OCI-LY1 (cell line): ENCODE measurements around the gene RPL9.

Source experiments
- H2AFZ ChIP-seq: fragments of 200-600 bp; sonication (generic), shearing (Covaris generic); 2 replicates; pipeline ENCODE4 v1.6.0; 2014; ENCODE audit warnings: antibody characterized with exemption, mild to moderate bottlenecking, low read length
- H3F3A ChIP-seq: fragments of 200-600 bp; sonication (generic), shearing (Covaris generic); 2 replicates; pipeline ENCODE4 v1.6.0; 2014; ENCODE audit warnings: mild to moderate bottlenecking, antibody characterized with exemption, low read length, moderate library complexity; ENCODE audit not compliant: insufficient read depth
- H3K27ac ChIP-seq: fragments of 200-600 bp; sonication (generic); 2 replicates; pipeline ENCODE4 v1.5.1; 2014; ENCODE audit warnings: low read length, mixed run types, mild to moderate bottlenecking, low read depth; ENCODE audit not compliant: poor library complexity, severe bottlenecking
- H3K27me3 ChIP-seq: fragments of 200-600 bp; sonication (generic); 2 replicates; pipeline ENCODE4 v1.6.0; 2014; ENCODE audit warnings: antibody characterized with exemption, mild to moderate bottlenecking, low read length, moderate library complexity; ENCODE audit not compliant: insufficient read depth
- H3K36me3 ChIP-seq: fragments of 200-600 bp; sonication (generic); 2 replicates; pipeline ENCODE4 v1.6.1; 2014; ENCODE audit warnings: mild to moderate bottlenecking, antibody characterized with exemption, low read length, moderate library complexity, mixed read lengths; ENCODE audit not compliant: insufficient read depth
- H3K4me1 ChIP-seq: fragments of 200-600 bp; sonication (generic); 2 replicates; pipeline ENCODE4 v1.5.1; 2014; ENCODE audit warnings: mild to moderate bottlenecking, low read length, moderate library complexity; ENCODE audit not compliant: insufficient read depth, severe bottlenecking
- H3K4me2 ChIP-seq: fragments of 200-600 bp; sonication (generic), shearing (Covaris generic); 2 replicates; pipeline ENCODE4 v1.6.1; 2014; ENCODE audit warnings: low read length
- H3K4me3 ChIP-seq: fragments of 200-600 bp; sonication (generic); 2 replicates; pipeline ENCODE4 v1.5.1; 2014; ENCODE audit warnings: low read length, low read depth, mild to moderate bottlenecking, mixed read lengths; ENCODE audit not compliant: poor library complexity, severe bottlenecking
- H3K79me2 ChIP-seq: fragments of 200-600 bp; shearing (Covaris generic); 2 replicates; pipeline ENCODE4 v1.6.1; 2016; ENCODE audit warnings: mixed run types, low read length, mixed read lengths; ENCODE audit not compliant: insufficient read depth
- H3K9ac ChIP-seq: fragments of 200-600 bp; sonication (generic), shearing (Covaris generic); 2 replicates; pipeline ENCODE4 v1.6.1; 2014; ENCODE audit warnings: mild to moderate bottlenecking, low read length, mixed read lengths
- H3K9me2 ChIP-seq: fragments of 200-600 bp; sonication (generic), shearing (Covaris generic); 2 replicates; pipeline ENCODE4 v1.6.1; 2014; ENCODE audit warnings: low read depth, mild to moderate bottlenecking, low read length, mixed read lengths
- H3K9me3 ChIP-seq: fragments of 200-600 bp; shearing (Covaris generic); 2 replicates; pipeline ENCODE4 v1.6.1; 2014; ENCODE audit warnings: low read length, mixed read lengths
- H4K20me1 ChIP-seq: fragments of 200-600 bp; sonication (generic), shearing (Covaris generic); 2 replicates; pipeline ENCODE4 v1.6.0; 2016; ENCODE audit warnings: mild to moderate bottlenecking, low read length; ENCODE audit not compliant: insufficient read depth
- EZH2 ChIP-seq: fragments of 200-600 bp; sonication (generic), shearing (Covaris generic); IDR thresholded peaks from 2 replicates; pipeline ENCODE4 v1.8.0; 2017; ENCODE audit warnings: borderline replicate concordance, mixed run types, mild to moderate bottlenecking, antibody characterized with exemption, low read length, moderate library complexity, mixed read lengths
- TF ChIP-seq, protein P1 (sequence below): fragments of 200-600 bp; sonication (generic), shearing (Covaris generic); IDR thresholded peaks from 2 replicates; pipeline ENCODE4 v1.5.1; 2017; ENCODE audit warnings: mild to moderate bottlenecking, antibody characterized with exemption, low read length, moderate library complexity, mixed read lengths

RPL9 gene

DNA sequence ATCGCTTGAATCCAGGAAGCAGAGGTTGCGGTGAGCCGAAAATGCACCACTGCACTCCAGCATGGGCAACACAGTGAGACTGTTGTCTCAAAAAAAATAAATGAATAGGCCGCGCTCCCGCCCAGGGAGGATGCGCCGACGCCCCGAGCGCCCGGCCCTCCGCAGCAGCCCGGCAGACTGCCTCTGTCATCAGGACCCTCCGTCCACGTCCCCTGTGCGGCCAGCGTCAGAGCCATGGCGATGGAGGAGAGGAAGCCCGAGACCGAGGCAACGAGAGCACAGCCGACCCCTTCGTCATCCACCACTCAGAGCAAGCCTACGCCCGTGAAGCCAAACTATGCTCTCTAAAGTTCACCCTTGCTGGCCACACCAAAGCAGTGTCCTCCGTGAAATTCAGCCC, 21.5 kb upstream of the RPL9 start:
- no peak overlapping the region for H3K27ac ChIP-seq
- no peaks in the 10 kb centered on the region for H3K27me3 ChIP-seq
- no peaks in the 10 kb centered on the region for H4K20me1 ChIP-seq
- H3K9me2 ChIP-seq: no peaks in the 10 kb centered on the region
- H3K4me1 ChIP-seq: no peaks in the 10 kb centered on the region
- TF ChIP-seq EZH2: no peak
- TF ChIP-seq, protein P1, sequence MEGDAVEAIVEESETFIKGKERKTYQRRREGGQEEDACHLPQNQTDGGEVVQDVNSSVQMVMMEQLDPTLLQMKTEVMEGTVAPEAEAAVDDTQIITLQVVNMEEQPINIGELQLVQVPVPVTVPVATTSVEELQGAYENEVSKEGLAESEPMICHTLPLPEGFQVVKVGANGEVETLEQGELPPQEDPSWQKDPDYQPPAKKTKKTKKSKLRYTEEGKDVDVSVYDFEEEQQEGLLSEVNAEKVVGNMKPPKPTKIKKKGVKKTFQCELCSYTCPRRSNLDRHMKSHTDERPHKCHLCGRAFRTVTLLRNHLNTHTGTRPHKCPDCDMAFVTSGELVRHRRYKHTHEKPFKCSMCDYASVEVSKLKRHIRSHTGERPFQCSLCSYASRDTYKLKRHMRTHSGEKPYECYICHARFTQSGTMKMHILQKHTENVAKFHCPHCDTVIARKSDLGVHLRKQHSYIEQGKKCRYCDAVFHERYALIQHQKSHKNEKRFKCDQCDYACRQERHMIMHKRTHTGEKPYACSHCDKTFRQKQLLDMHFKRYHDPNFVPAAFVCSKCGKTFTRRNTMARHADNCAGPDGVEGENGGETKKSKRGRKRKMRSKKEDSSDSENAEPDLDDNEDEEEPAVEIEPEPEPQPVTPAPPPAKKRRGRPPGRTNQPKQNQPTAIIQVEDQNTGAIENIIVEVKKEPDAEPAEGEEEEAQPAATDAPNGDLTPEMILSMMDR: no peak
- no peak overlapping the region for H3K9ac ChIP-seq
- H3K4me2 ChIP-seq: no peak overlapping the region
- H3K9me3 ChIP-seq: no peaks in the 10 kb centered on the region
- no peaks in the 10 kb centered on the region for H3K79me2 ChIP-seq
- no peaks in the 10 kb centered on the region for H3F3A ChIP-seq
- H3K36me3 ChIP-seq: peaks cover 6% of the 10 kb centered on the region
- H3K4me3 ChIP-seq: no peak overlapping the region
- no peak overlapping the region for H2AFZ ChIP-seq

DNA sequence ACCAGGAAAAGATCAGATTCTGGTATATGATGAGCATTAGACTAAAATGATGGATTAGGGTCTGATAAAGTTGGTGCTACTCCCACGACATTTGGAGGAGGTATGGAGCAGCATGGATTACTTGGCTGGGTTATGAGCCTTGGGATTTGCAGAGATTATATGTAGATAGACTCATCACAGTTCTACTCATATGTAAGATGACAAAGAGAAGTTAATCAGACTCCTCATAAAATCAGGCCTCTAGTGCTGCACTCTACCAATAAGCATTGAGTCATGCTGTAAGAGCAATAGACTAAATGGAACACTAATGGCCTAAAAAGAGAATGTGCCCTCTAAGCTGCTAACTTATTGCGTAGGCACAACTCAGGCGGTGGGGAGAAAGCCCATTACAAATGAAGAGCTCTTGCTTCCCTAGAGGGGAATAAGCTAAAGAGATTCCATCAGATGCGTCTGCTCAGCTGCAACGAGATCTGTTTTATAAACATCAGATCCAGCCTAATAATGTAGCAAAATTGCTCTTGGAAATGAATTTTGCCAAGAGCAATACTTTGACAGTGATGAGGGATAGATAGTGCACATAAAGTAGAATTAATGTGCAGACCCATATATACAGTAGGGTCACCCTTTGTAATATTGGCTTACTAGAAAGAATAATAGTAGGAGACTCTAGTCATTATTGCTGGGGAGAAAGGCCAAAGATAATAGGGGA, 17.6 kb upstream of the RPL9 start:
- Histone ChIP-seq H3K4me3 (no peak overlapping the region), H3K4me1 (no peaks in the 10 kb centered on the region), H3K36me3 (peaks cover 18% of the 10 kb centered on the region), H3K79me2 (no peaks in the 10 kb centered on the region), H4K20me1 (no peaks in the 10 kb centered on the region), H3K9me3 (no peaks in the 10 kb centered on the region), H3K9ac (no peak overlapping the region), H2AFZ (no peak overlapping the region), H3K4me2 (no peak overlapping the region), H3K9me2 (no peaks in the 10 kb centered on the region), H3K27ac (no peak overlapping the region), H3F3A (no peaks in the 10 kb centered on the region), H3K27me3 (no peaks in the 10 kb centered on the region)
- TF ChIP-seq EZH2: no peak
- TF ChIP-seq, protein P1: no peak

DNA sequence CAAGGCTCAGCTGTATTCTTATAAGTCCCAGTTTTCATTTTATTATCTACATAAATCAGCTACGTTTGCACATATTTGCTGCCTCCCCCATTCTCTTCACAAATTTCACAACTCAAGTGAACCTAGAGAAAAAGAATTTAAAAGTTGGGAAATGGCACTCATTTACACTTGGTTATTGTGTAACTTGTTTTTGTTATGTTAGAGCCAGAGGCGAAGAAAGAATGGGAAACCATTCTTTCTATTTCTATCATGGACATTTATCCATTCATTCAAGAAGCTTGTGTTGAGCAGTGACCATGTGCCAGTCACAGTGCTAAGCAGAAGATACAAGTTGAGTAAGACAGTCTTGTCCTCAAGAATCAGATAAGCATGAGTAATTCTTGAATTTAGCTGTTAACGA, 13.7 kb upstream of the RPL9 start:
- H3K9ac ChIP-seq: no peak overlapping the region
- no peaks in the 10 kb centered on the region for H4K20me1 ChIP-seq
- H3K27me3 ChIP-seq: no peaks in the 10 kb centered on the region
- no peak overlapping the region for H2AFZ ChIP-seq
- TF ChIP-seq, protein P1: no peak
- TF ChIP-seq EZH2: no peak
- no peaks in the 10 kb centered on the region for H3K9me3 ChIP-seq
- no peak overlapping the region for H3K4me3 ChIP-seq
- H3K4me2 ChIP-seq: no peak overlapping the region
- H3K36me3 ChIP-seq: peaks cover 30% of the 10 kb centered on the region
- peaks cover 8% of the 10 kb centered on the region for H3K4me1 ChIP-seq
- H3K27ac ChIP-seq: no peak overlapping the region
- no peaks in the 10 kb centered on the region for H3K79me2 ChIP-seq
- H3F3A ChIP-seq: no peaks in the 10 kb centered on the region
- no peaks in the 10 kb centered on the region for H3K9me2 ChIP-seq
